NCI-H460 (cell line): ENCODE data around the gene STXBP4. TPM values are rescaled to one million over a fixed set of nuclear protein-coding genes. Genes with fewer than 3 reads are reported as not detected.

Source experiments
- DNase-seq: peaks from one replicate; pipeline ENCODE4 v3.0.0-alpha.2; 2016; ENCODE audit warnings: low read depth; ENCODE audit errors: extremely low read depth
- total RNA-seq: library from RNA; depleted of rRNA; stranded (reverse); fragments of >200 nt; shearing (Covaris generic); gene quantifications from 2 replicates; pipeline ENCODE4 v1.2.3, GENCODE V29; 2014

The STXBP4 gene
- total RNA-seq, 1 experiment from 2014 or later, result 17.5 TPM

GRCh38 chr17:55110521-55110920, 142.0 kb downstream of the STXBP4 start:
- no peak for DNase-seq

GRCh38 chr17:55114283-55114682, 145.7 kb downstream of the STXBP4 start:
- DNase-seq, result no peak

GRCh38 chr17:55116440-55116914, 147.9 kb downstream of the STXBP4 start:
- no peak for DNase-seq

- no peak for DNase-seq
Measured at GRCh38 chr17:55117164-55117563, 148.6 kb downstream of the STXBP4 start.

GRCh38 chr17:55120651-55121050, 152.1 kb downstream of the STXBP4 start:
- DNase-seq, result no peak

DNA sequence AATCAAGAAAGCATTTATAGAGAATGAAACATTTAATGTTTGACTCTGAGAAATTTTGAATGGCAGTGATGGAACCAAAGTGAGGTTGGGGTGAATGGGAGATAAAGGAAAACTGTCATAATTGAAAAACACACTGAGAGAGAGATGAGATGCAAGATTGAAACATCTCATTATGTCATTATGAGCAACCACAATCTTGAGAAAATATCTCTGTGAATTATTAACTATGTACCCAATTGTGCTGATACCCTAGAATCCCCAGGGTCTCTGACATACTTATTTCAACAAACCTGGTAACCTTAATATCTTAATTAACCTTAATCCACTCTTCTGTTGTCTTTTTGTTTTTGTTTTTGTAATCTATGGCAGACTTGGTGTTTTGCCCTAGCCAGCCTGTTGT, 152.7 kb downstream of the STXBP4 start:
- DNase-seq, result no peak

- no peak for DNase-seq
Measured at GRCh38 chr17:55122114-55122513, 153.5 kb downstream of the STXBP4 start.

DNA sequence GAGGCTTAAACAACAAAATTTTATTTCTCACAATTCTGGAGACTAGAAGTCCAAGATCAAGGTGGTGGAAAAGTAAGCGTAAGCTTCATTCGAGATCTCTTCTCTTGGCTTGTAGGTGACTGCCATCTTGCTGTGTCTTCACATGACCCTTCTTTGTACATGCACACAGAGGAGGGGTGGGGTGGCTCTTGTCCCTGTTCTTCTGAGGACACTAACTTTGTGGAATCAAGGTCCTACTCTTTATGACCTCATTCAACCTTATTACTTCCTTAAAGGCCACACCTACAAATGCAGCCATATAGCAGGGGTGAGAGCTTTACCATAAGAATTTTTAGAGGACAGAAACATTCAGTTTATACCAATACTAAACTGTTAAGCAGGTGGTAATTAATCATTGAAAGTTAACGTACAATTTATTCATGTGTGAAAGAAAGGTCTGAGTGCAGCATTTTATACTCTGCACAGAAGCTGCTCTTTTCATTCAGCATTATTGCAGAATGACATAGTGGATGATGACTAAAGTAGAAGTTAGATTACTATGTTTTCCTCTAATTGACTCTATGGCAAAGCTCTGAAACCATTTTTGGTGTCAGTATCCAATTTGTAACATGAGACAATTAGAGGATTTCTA, 156.3 kb downstream of the STXBP4 start:
- DNase-seq, result no peak

- no peak for DNase-seq
Measured at GRCh38 chr17:55133583-55133982, 165.0 kb downstream of the STXBP4 start.

GRCh38 chr17:55134486-55135157, 166.1 kb downstream of the STXBP4 start:
- DNase-seq, result no peak

GRCh38 chr17:55140809-55141208, 172.2 kb downstream of the STXBP4 start:
- no peak for DNase-seq

GRCh38 chr17:55144518-55144917, 176.0 kb downstream of the STXBP4 start:
- no peak for DNase-seq

DNA sequence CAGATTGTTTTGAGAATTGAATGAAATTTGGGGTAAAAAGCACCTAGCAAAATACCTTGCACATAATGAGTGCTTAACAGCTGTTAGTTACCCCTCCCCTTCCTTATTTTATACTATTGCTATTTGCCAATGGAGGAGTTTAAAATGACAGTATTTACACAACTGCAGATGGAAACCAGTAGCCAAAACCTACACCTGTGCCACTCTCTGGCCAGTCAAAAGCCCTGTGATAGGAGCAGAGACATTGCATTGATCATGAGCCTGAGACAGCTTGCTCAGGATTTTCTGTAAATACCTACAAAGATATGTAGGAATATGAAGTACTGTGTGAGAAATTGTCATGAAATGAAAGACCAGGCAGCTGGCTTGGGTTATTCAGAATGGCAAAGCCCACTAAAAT, 180.9 kb downstream of the STXBP4 start:
- DNase-seq, result no peak

DNA sequence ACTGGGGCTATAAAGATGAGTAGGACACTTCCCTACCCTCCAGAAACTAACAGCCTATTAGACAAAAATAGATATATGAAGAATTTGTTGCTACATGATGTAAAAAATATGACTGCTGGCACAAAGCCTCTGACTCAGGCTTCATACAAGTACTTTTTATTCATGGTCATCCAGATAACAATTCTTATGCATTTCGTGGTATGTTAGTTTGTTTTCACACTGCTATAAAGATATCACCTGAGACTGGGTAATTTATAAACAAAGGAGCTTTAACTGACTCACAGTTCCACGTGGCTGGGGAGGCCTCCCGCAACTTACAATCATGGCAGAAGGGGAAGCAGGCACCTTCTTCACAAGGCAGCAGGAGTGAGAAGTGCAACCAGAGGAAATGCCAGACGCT, 183.7 kb downstream of the STXBP4 start:
- no peak for DNase-seq

GRCh38 chr17:55154101-55154500, 185.5 kb downstream of the STXBP4 start:
- no peak for DNase-seq

DNA sequence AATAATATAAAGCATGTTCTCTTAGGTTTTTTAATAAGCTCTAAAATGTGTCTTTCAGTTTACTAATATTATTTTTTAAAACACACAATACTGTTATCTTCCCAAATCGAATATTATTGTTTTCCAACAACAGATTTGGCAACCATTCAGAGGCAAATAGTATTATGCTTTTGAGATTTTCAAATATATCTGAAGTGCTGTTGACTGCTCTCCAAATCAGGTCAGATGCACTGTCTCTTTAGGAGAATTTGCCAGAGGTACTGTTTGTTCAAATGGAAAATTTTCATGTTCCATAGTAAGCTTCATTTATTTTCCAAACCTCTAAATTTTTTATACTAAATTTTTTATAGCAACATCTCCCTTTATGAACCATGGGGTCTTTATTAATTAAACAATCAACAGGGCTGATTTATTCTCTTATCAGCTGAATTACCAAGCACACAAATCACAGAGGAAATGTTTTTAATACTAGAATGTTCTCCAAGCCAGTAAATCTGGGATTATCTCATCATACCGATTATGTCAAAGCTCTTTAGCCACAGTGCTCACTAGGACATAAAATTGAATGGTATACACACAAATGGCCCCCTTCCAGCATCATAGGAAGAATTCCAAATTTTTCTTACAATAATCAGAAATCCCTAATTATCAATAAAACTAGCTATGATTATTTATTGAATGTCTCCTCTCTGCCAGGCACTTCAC, 187.4 kb downstream of the STXBP4 start:
- no peak for DNase-seq

DNA sequence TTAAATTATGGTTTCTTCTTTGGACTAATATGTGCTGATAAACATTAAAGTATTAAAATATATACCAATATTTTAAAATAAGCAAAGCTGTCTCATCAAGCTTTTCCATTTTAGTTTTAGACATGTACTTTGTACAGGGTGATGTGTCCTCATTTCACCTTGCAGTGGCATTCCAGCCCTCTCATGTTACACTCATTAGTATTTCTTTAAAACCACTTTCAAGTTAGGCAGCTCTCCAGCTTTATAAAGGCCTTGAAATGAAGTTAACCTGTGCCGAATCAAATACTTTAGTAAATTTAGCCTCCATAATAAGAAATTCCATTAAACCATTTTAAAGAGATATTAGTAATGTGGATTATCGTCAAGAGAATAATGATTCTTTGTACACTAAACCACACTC, 188.6 kb downstream of the STXBP4 start:
- no peak for DNase-seq

- DNase-seq, result no peak
Measured at GRCh38 chr17:55158439-55158838, 189.9 kb downstream of the STXBP4 start.

DNA sequence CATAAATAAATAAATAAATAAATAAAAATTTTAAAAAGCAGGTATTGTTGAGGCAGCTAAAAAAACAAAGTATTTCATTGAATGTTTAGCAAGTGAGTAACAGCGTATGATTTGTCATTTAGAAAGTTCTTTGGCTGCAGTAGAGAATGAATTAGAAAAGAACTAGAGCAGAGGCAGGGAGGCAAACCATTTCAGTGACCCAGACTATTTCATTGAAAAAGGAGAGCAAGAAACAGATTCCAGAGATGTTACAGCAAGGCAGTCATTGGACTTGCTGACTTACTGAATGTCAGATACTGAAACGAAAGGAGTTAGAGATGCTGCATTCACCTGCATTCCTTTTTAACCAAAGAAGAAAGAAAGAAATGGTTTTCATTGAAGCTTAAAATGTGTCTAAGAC, 190.7 kb downstream of the STXBP4 start:
- DNase-seq, result no peak

DNA sequence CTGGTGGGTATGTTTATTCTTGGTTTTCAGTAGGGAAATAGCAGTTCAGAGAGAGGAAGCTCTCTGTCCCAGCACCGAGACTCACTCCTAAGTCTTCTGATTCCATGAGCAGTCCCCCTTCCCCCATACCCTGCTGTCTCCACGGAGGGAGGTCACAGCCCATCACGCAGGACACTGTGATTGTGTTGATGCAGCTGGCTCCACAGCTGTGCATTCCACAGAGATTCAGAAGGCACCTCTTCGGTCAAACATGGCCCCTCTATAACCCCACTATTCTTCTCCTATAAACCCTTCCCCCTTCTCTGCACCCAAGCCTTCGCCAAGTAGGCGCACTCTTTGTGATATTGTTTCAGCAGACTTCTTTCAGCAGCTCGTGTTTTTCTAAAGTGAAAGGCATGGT, 191.9 kb downstream of the STXBP4 start:
- no peak for DNase-seq

GRCh38 chr17:55161935-55162555, 193.5 kb downstream of the STXBP4 start:
- no peak for DNase-seq
